MM.1S (cell line): Measurements from ENCODE around the gene FALEC.

Experiments
- DNase-seq: peaks from one replicate; pipeline ENCODE4 v3.0.0-alpha.2; 2015
- H2AFZ ChIP-seq: fragments of 300-600 bp; sonication (generic); 2 replicates; pipeline ENCODE4 v1.6.0; 2016; ENCODE audit warnings: antibody characterized with exemption, low read length
- H3F3A ChIP-seq: fragments of 300-600 bp; sonication (generic); 2 replicates; pipeline ENCODE4 v1.6.1; 2016; ENCODE audit warnings: mild to moderate bottlenecking, antibody characterized with exemption, low read length, moderate library complexity, mixed read lengths; ENCODE audit not compliant: insufficient read depth
- H3K27ac ChIP-seq: fragments of 300-600 bp; sonication (generic); 2 replicates; pipeline ENCODE4 v1.5.1; 2016; ENCODE audit warnings: mild to moderate bottlenecking, low read length
- H3K27me3 ChIP-seq: fragments of 300-600 bp; sonication (generic); replicated peaks from 2 replicates; pipeline ENCODE4 v1.6.0; 2016; ENCODE audit warnings: low read length; ENCODE audit not compliant: insufficient read depth
- H3K36me3 ChIP-seq: fragments of 300-600 bp; sonication (generic); replicated peaks from 2 replicates; pipeline ENCODE4 v1.6.1; 2016; ENCODE audit warnings: mild to moderate bottlenecking, low read length, mixed read lengths; ENCODE audit not compliant: insufficient read depth
- H3K4me1 ChIP-seq: fragments of 300-600 bp; sonication (generic); 2 replicates; pipeline ENCODE4 v1.6.1; 2016; ENCODE audit warnings: low read length, mixed read lengths
- H3K4me2 ChIP-seq: fragments of 300-600 bp; sonication (generic); 2 replicates; pipeline ENCODE4 v1.6.0; 2016; ENCODE audit warnings: low read depth, low read length
- H3K4me3 ChIP-seq: fragments of 300-600 bp; sonication (generic); 2 replicates; pipeline ENCODE4 v1.5.1; 2016; ENCODE audit warnings: low read length, mixed read lengths
- H3K79me2 ChIP-seq: fragments of 300-600 bp; sonication (generic); 2 replicates; pipeline ENCODE4 v1.6.1; 2016; ENCODE audit warnings: mixed run types, low read length, mixed read lengths
- H3K9ac ChIP-seq: fragments of 300-600 bp; sonication (generic); 2 replicates; pipeline ENCODE4 v1.6.1; 2016; ENCODE audit warnings: low read length, mixed read lengths
- H3K9me2 ChIP-seq: fragments of 300-600 bp; sonication (generic); replicated peaks from 2 replicates; pipeline ENCODE4 v1.6.1; 2016; ENCODE audit warnings: mild to moderate bottlenecking, low read length, mixed read lengths; ENCODE audit not compliant: insufficient read depth
- H3K9me3 ChIP-seq: fragments of 300-600 bp; sonication (generic); replicated peaks from 2 replicates; pipeline ENCODE4 v1.6.1; 2016; ENCODE audit warnings: mild to moderate bottlenecking, low read length, mixed read lengths; ENCODE audit not compliant: insufficient read depth
- H4K20me1 ChIP-seq: fragments of 300-600 bp; sonication (generic); 2 replicates; pipeline ENCODE4 v1.6.1; 2016; ENCODE audit warnings: mild to moderate bottlenecking, low read length, moderate library complexity, mixed read lengths; ENCODE audit not compliant: insufficient read depth
- CTCF ChIP-seq: fragments of 300-600 bp; sonication (generic); IDR thresholded peaks from 2 replicates; pipeline ENCODE4 v1.5.1; 2016; ENCODE audit warnings: antibody characterized with exemption, low read length, mixed read lengths
- EZH2 ChIP-seq: fragments of 300-600 bp; sonication (generic); optimal IDR thresholded peaks from 2 replicates; pipeline ENCODE3; 2017; ENCODE audit warnings: low read depth, mild to moderate bottlenecking, antibody characterized with exemption, low read length, mixed read lengths
- EZH2phosphoT487 ChIP-seq: fragments of 300-600 bp; sonication (generic); IDR thresholded peaks from 2 replicates; pipeline ENCODE4 v1.6.1; 2018; ENCODE audit warnings: antibody characterized with exemption, low read length

The FALEC gene

GRCh38 chr1:150511551-150511950 is 4.0 kb upstream of the FALEC start:
- no peak overlapping the region for H3K4me3 ChIP-seq
- no peaks in the 10 kb centered on the region for H3K27me3 ChIP-seq
- no peaks in the 10 kb centered on the region for H4K20me1 ChIP-seq
- H3K27ac ChIP-seq, result no peak overlapping the region
- no peak overlapping the region for H2AFZ ChIP-seq
- 0 out of 2 replicates have a peak, but pooled peaks cover 4% of the 10 kb centered on the region for H3K4me1 ChIP-seq
- no peaks in the 10 kb centered on the region for H3F3A ChIP-seq
- H3K79me2 ChIP-seq, result no peaks in the 10 kb centered on the region
- no peak overlapping the region for H3K9ac ChIP-seq
- H3K9me2 ChIP-seq, result no peaks in the 10 kb centered on the region
- no peak overlapping the region for H3K4me2 ChIP-seq
- no peak for DNase-seq
- H3K36me3 ChIP-seq, result no peaks in the 10 kb centered on the region
- TF ChIP-seq EZH2, result no peak
- TF ChIP-seq EZH2phosphoT487, result no peak
- no peak for TF ChIP-seq CTCF
- H3K9me3 ChIP-seq, result no peaks in the 10 kb centered on the region

- no peaks in the 10 kb centered on the region for H3K36me3 ChIP-seq
- no peaks in the 10 kb centered on the region for H4K20me1 ChIP-seq
- H3K27ac ChIP-seq, result no peak overlapping the region
- H3K79me2 ChIP-seq, result no peaks in the 10 kb centered on the region
- no peaks in the 10 kb centered on the region for H3K9me2 ChIP-seq
- H2AFZ ChIP-seq, result no peak overlapping the region
- H3K4me3 ChIP-seq, result no peak overlapping the region
- no peaks in the 10 kb centered on the region for H3F3A ChIP-seq
- TF ChIP-seq EZH2phosphoT487 (no peak), EZH2 (no peak), CTCF (no peak)
- H3K9ac ChIP-seq, result no peak overlapping the region
- 0 out of 2 replicates have a peak, but pooled peaks cover 6% of the 10 kb centered on the region for H3K4me1 ChIP-seq
- no peak overlapping the region for H3K4me2 ChIP-seq
- no peaks in the 10 kb centered on the region for H3K9me3 ChIP-seq
- no peak for DNase-seq
- H3K27me3 ChIP-seq, result no peaks in the 10 kb centered on the region
Observed at GRCh38 chr1:150511985-150512660, 3.4 kb upstream of the FALEC start.

GRCh38 chr1:150512846-150513245 is 2.7 kb upstream of the FALEC start:
- Histone ChIP-seq H3K79me2 (no peaks in the 10 kb centered on the region), H3K4me2 (no peak overlapping the region), H3K36me3 (no peaks in the 10 kb centered on the region), H3F3A (no peaks in the 10 kb centered on the region), H3K4me1 (0 out of 2 replicates have a peak, but pooled peaks cover 6% of the 10 kb centered on the region), H4K20me1 (no peaks in the 10 kb centered on the region), H3K27ac (no peak overlapping the region), H3K4me3 (no peak overlapping the region), H2AFZ (no peak overlapping the region), H3K9ac (no peak overlapping the region), H3K9me2 (no peaks in the 10 kb centered on the region), H3K9me3 (no peaks in the 10 kb centered on the region), H3K27me3 (no peaks in the 10 kb centered on the region)
- DNase-seq, result no peak
- TF ChIP-seq EZH2, result no peak
- no peak for TF ChIP-seq CTCF
- TF ChIP-seq EZH2phosphoT487, result no peak
